Osteoblast (primary cell): Measurements from ENCODE around the gene SLC35G1. TPM values are rescaled to one million over a fixed set of nuclear protein-coding genes. Genes with fewer than 3 reads are reported as not detected.

ENCODE experiments used
- DNase-seq: peaks from one replicate; pipeline ENCODE4 v3.0.0; 2011; ENCODE audit warnings: low spot score, mixed read lengths; ENCODE audit not compliant: insufficient read length; ENCODE audit errors: missing footprints
- H2AFZ ChIP-seq: 2 replicates; pipeline ENCODE4 v1.6.0; 2011; ENCODE audit warnings: mild to moderate bottlenecking, low read length
- H3K27ac ChIP-seq: 2 replicates; pipeline ENCODE4 v1.5.1; 2011; ENCODE audit warnings: mild to moderate bottlenecking, low read depth, low read length, moderate library complexity
- H3K27me3 ChIP-seq: 2 replicates; pipeline ENCODE4 v1.6.0; 2012; ENCODE audit warnings: mild to moderate bottlenecking, control low read depth, inconsistent platforms, low read length, moderate library complexity; ENCODE audit not compliant: insufficient read depth
- H3K36me3 ChIP-seq: 2 replicates; pipeline ENCODE4 v1.5.1; 2011; ENCODE audit warnings: mild to moderate bottlenecking, low read length, control low read depth, moderate library complexity; ENCODE audit not compliant: insufficient read depth
- H3K4me1 ChIP-seq: 2 replicates; pipeline ENCODE4 v1.5.1; 2011; ENCODE audit warnings: mild to moderate bottlenecking, low read length, control low read depth, moderate library complexity; ENCODE audit not compliant: insufficient read depth
- H3K4me2 ChIP-seq: 2 replicates; pipeline ENCODE4 v1.6.0; 2011; ENCODE audit warnings: mild to moderate bottlenecking, low read length; ENCODE audit not compliant: insufficient read depth
- H3K4me3 ChIP-seq: fragments of 200-600 bp; sonication (generic); 3 replicates; pipeline ENCODE4 v1.5.1; 2012; ENCODE audit warnings: mild to moderate bottlenecking, low read length, inconsistent platforms; ENCODE audit not compliant: insufficient read depth
- H3K79me2 ChIP-seq: 2 replicates; pipeline ENCODE4 v1.6.0; 2012; ENCODE audit warnings: mild to moderate bottlenecking, low read length, control low read depth, inconsistent platforms; ENCODE audit not compliant: insufficient read depth
- H3K9me3 ChIP-seq: 2 replicates; pipeline ENCODE4 v1.5.1; 2011; ENCODE audit warnings: low read depth, low read length, control low read depth
- H4K20me1 ChIP-seq: 2 replicates; pipeline ENCODE4 v1.6.0; 2012; ENCODE audit warnings: mild to moderate bottlenecking, low read length, control low read depth; ENCODE audit not compliant: insufficient read depth
- total RNA-seq: library from RNA; depleted of rRNA; stranded (reverse); fragments of >200 nt; gene quantifications from 2 replicates; pipeline ENCODE4 v1.2.3, GENCODE V29; 2012
- TF ChIP-seq, protein P1 (sequence below): IDR thresholded peaks from 2 replicates; pipeline ENCODE4 v1.5.1; 2011; ENCODE audit warnings: mild to moderate bottlenecking, low read depth, low read length, moderate library complexity; ENCODE audit errors: extremely low read depth

SLC35G1 gene
- total RNA-seq, 1 donor = 5.4 TPM

- Histone ChIP-seq H3K4me1 (peaks cover 12% of the 10 kb centered on the region), H2AFZ (peak overlapping the region; percentile 7), H3K36me3 (no peaks in the 10 kb centered on the region), H3K79me2 (no peaks in the 10 kb centered on the region), H3K4me2 (peak overlapping the region; percentile 27), H3K9me3 (no peaks in the 10 kb centered on the region), H4K20me1 (no peaks in the 10 kb centered on the region), H3K4me3 (no peak overlapping the region), H3K27ac (peak overlapping the region; percentile 26), H3K27me3 (no peaks in the 10 kb centered on the region)
- TF ChIP-seq, protein P1, sequence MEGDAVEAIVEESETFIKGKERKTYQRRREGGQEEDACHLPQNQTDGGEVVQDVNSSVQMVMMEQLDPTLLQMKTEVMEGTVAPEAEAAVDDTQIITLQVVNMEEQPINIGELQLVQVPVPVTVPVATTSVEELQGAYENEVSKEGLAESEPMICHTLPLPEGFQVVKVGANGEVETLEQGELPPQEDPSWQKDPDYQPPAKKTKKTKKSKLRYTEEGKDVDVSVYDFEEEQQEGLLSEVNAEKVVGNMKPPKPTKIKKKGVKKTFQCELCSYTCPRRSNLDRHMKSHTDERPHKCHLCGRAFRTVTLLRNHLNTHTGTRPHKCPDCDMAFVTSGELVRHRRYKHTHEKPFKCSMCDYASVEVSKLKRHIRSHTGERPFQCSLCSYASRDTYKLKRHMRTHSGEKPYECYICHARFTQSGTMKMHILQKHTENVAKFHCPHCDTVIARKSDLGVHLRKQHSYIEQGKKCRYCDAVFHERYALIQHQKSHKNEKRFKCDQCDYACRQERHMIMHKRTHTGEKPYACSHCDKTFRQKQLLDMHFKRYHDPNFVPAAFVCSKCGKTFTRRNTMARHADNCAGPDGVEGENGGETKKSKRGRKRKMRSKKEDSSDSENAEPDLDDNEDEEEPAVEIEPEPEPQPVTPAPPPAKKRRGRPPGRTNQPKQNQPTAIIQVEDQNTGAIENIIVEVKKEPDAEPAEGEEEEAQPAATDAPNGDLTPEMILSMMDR = no peak
- peak; percentile 62 for DNase-seq
Observed at GRCh38 chr10:93947055-93947454, 53.3 kb downstream of the SLC35G1 start.

DNA sequence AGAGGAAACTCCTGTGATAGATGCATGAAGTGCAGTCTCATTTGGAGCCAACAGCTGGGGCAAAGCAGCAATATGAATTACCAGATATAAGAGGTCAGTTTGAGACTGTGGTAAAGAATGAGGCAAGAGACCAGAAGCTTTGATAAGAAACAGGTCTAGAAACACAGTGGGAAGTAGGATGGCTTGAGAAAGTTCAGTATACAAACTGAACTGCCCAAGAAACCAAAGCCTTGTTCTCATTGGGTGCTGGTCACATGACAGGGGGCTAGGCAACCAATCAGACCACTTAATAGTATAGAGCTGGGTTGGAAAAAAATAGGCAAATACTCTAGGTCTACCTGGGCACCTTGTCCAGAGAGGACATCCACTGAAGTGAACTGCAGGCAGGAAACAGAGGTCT is 53.7 kb downstream of the SLC35G1 start:
- DNase-seq = no peak
- H2AFZ ChIP-seq = peak overlapping the region; percentile 7
- no peak overlapping the region for H3K4me3 ChIP-seq

DNA sequence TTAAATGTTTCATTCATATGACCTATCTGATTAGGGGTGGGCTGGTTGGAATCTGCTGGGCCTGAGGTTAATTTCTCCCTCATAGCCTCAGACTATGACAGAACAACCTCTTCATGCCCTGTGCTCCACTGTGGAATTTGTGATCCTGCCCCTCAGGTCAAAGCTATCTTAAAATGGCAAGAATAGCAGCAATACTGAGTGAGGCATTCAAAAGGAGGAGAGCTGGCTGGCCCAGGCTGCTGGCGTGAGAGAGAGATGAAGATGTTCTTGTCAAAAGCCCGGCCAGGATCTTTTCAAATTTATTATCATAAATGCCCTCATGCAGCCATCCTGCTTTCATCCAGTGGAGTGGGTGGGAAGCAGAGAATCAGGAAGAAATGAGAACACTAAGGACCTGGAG is 58.1 kb downstream of the SLC35G1 start:
- Histone ChIP-seq H3K27me3 (no peaks in the 10 kb centered on the region), H3K4me2 (no peak overlapping the region)

More for the DNA sequence above, 53.7 kb downstream of the SLC35G1 start:
- TF ChIP-seq, protein P1 = no peak
- no peaks in the 10 kb centered on the region for H3K36me3 ChIP-seq
- H3K27me3 ChIP-seq = no peaks in the 10 kb centered on the region
- no peaks in the 10 kb centered on the region for H3K79me2 ChIP-seq
- no peaks in the 10 kb centered on the region for H3K9me3 ChIP-seq
- peak overlapping the region; percentile 26 for H3K27ac ChIP-seq
- peaks cover 12% of the 10 kb centered on the region for H3K4me1 ChIP-seq
- no peaks in the 10 kb centered on the region for H4K20me1 ChIP-seq
- peak overlapping the region; percentile 27 for H3K4me2 ChIP-seq

More for the DNA sequence above, 58.1 kb downstream of the SLC35G1 start:
- H3K4me3 ChIP-seq = no peak overlapping the region
- H3K36me3 ChIP-seq = no peaks in the 10 kb centered on the region
- no peak overlapping the region for H2AFZ ChIP-seq
- no peak for DNase-seq
- H3K9me3 ChIP-seq = no peaks in the 10 kb centered on the region
- H3K27ac ChIP-seq = no peak overlapping the region
- H4K20me1 ChIP-seq = no peaks in the 10 kb centered on the region
- peaks cover 13% of the 10 kb centered on the region for H3K4me1 ChIP-seq
- TF ChIP-seq, protein P1 = no peak
- no peaks in the 10 kb centered on the region for H3K79me2 ChIP-seq

Other genes with a start within 250 kb of the SLC35G1 start
- 8.7 and 28.3 TPM in 2 replicates for gene FRA10AC1, start 191.4 kb upstream of the SLC35G1 start, total RNA-seq
- gene LGI1, start 136.0 kb upstream of the SLC35G1 start, total RNA-seq = 0.29 TPM in 1 of 2 replicates, not detected in the other
- gene PLCE1, start 100.0 kb downstream of the SLC35G1 start, total RNA-seq = 6.2 and 7.7 TPM in 2 replicates